Measurements from ENCODE around the gene FBXO17.

GRCh38 chr19:38931521-38931793 lies 44.1 kb downstream of the FBXO17 start:
- TF ChIP-seq CTCF (conservative IDR thresholded peaks at IDR 0.05), result no peak
- TF ChIP-seq EZH2 (IDR thresholded peaks at IDR 0.05; ENCODE audit: low read depth), result no peak
